Mesendoderm (in vitro differentiated cells): ENCODE measurements around the gene MSL2.
"Not testable (repeated sequence)": the region's sequence is repeated elsewhere in the genome, so short reads cannot be mapped to it uniquely, and the experiment has no call there.

Source experiments
- DNase-seq: peaks from one replicate; pipeline ENCODE4 v3.0.0; 2013
- H2AK5ac ChIP-seq: 2 replicates; pipeline ENCODE4 v1.6.1; 2013; ENCODE audit warnings: low read length, inconsistent platforms
- H2BK120ac ChIP-seq: 2 replicates; pipeline ENCODE4 v1.6.1; 2013; ENCODE audit warnings: low read depth, mild to moderate bottlenecking, low read length, moderate library complexity, mixed read lengths
- H2BK15ac ChIP-seq: replicated peaks from 2 replicates; pipeline ENCODE4 v1.6.1; 2013; ENCODE audit warnings: low read depth, mild to moderate bottlenecking, moderate library complexity
- H2BK5ac ChIP-seq: 2 replicates; pipeline ENCODE4 v1.6.1; 2013; ENCODE audit warnings: low read length, inconsistent platforms
- H3K18ac ChIP-seq: 2 replicates; pipeline ENCODE4 v1.6.1; 2013; ENCODE audit warnings: mild to moderate bottlenecking, low read length, mixed read lengths
- H3K23ac ChIP-seq: one replicate; pipeline ENCODE4 v1.6.1; 2013; ENCODE audit warnings: low read length
- H3K27ac ChIP-seq: 2 replicates; pipeline ENCODE4 v1.5.1; 2013; ENCODE audit warnings: low read depth, mild to moderate bottlenecking, inconsistent platforms, low read length, moderate library complexity
- H3K27me3 ChIP-seq: 2 replicates; pipeline ENCODE4 v1.6.1; 2013; ENCODE audit warnings: low read length, control low read depth, mild to moderate bottlenecking, inconsistent platforms; ENCODE audit not compliant: insufficient read depth, poor library complexity
- H3K36me3 ChIP-seq: 2 replicates; pipeline ENCODE4 v1.6.1; 2013; ENCODE audit warnings: low read length, inconsistent platforms; ENCODE audit not compliant: control insufficient read depth, insufficient read depth
- H3K4ac ChIP-seq: one replicate; pipeline ENCODE4 v1.6.1; 2013; ENCODE audit warnings: low read depth, mild to moderate bottlenecking, low read length, moderate library complexity
- H3K4me1 ChIP-seq: 2 replicates; pipeline ENCODE4 v1.6.1; 2013; ENCODE audit warnings: low read depth, low read length, inconsistent platforms; ENCODE audit not compliant: control insufficient read depth
- H3K4me2 ChIP-seq: 2 replicates; pipeline ENCODE4 v1.6.1; 2013; ENCODE audit warnings: low read length
- H3K4me3 ChIP-seq: 2 replicates; pipeline ENCODE4 v1.5.1; 2013; ENCODE audit warnings: mild to moderate bottlenecking, low read length
- H3K56ac ChIP-seq: one replicate; pipeline ENCODE4 v1.6.1; 2013; ENCODE audit warnings: low read length
- H3K79me1 ChIP-seq: 2 replicates; pipeline ENCODE4 v1.6.1; 2013; ENCODE audit warnings: low read length, inconsistent platforms
- H3K79me2 ChIP-seq: 2 replicates; pipeline ENCODE4 v1.6.1; 2013; ENCODE audit warnings: mild to moderate bottlenecking, low read length; ENCODE audit not compliant: control insufficient read depth, insufficient read depth
- H3K9ac ChIP-seq: 2 replicates; pipeline ENCODE4 v1.6.1; 2013; ENCODE audit warnings: low read length, inconsistent platforms
- H4K5ac ChIP-seq: one replicate; pipeline ENCODE4 v1.6.1; 2013; ENCODE audit warnings: low read length
- H4K8ac ChIP-seq: one replicate; pipeline ENCODE4 v1.6.1; 2013; ENCODE audit warnings: low read depth, mild to moderate bottlenecking, control low read depth, low read length, moderate library complexity
- WGBS: extraction: QIAGEN DNeasy Blood & Tissue Kit; methylation state at CpG from one replicate; pipeline ENCODE4 v1.1.7; 2013; ENCODE audit warnings: low lambda C conversion rate, missing lambda C conversion rate; ENCODE audit not compliant: insufficient coverage; ENCODE audit errors: extremely low coverage; 5-methylcytosine and 5-hydroxymethylcytosine counted together

Gene MSL2

GRCh38 chr3:136149667-136150066, 46.5 kb downstream of the MSL2 start:
- no peak overlapping the region for H4K5ac ChIP-seq
- no peak overlapping the region for H2BK5ac ChIP-seq
- H3K4me1 ChIP-seq = no peaks in the 10 kb centered on the region
- H3K56ac ChIP-seq = no peak overlapping the region
- H3K79me2 ChIP-seq = peaks cover 19% of the 10 kb centered on the region
- H3K18ac ChIP-seq = no peak overlapping the region
- H2BK120ac ChIP-seq = no peak overlapping the region
- no peak overlapping the region for H3K9ac ChIP-seq
- no peak overlapping the region for H3K4me3 ChIP-seq
- no peak for DNase-seq
- H2BK15ac ChIP-seq = no peak overlapping the region
- peaks cover 16% of the 10 kb centered on the region for H3K79me1 ChIP-seq
- no peak overlapping the region for H4K8ac ChIP-seq
- H3K23ac ChIP-seq = no peak overlapping the region
- H2AK5ac ChIP-seq = no peak overlapping the region
- H3K36me3 ChIP-seq = peaks cover 6% of the 10 kb centered on the region
- H3K4me2 ChIP-seq = no peak overlapping the region
- no peak overlapping the region for H3K4ac ChIP-seq
- H3K27ac ChIP-seq = no peak overlapping the region
- WGBS = no CpG with 5 or more reads among the region's 3 CpGs
- no peaks in the 10 kb centered on the region for H3K27me3 ChIP-seq

- Histone ChIP-seq H2BK120ac (no peak overlapping the region), H2AK5ac (no peak overlapping the region), H3K79me2 (peaks cover 8% of the 10 kb centered on the region), H3K4me1 (peaks cover 2% of the 10 kb centered on the region), H3K56ac (no peak overlapping the region), H3K9ac (no peak overlapping the region), H3K4me3 (no peak overlapping the region), H3K36me3 (peaks cover 3% of the 10 kb centered on the region), H3K27ac (no peak overlapping the region), H3K4me2 (no peak overlapping the region), H4K5ac (no peak overlapping the region), H2BK15ac (no peak overlapping the region), H3K27me3 (no peaks in the 10 kb centered on the region), H3K23ac (no peak overlapping the region), H3K18ac (no peak overlapping the region), H3K4ac (no peak overlapping the region), H4K8ac (no peak overlapping the region), H3K79me1 (peaks cover 10% of the 10 kb centered on the region), H2BK5ac (no peak overlapping the region)
- WGBS = no CpG with 5 or more reads among the region's 6 CpGs
- DNase-seq = no peak
These were observed 49.0 kb downstream of the MSL2 start for GRCh38 chr3:136146981-136147729.

- H3K36me3 ChIP-seq, H3K23ac ChIP-seq, H2BK120ac ChIP-seq, H3K56ac ChIP-seq, H3K4me2 ChIP-seq, H3K27me3 ChIP-seq, H4K5ac ChIP-seq, H3K79me1 ChIP-seq, H3K9ac ChIP-seq, H3K79me2 ChIP-seq, H3K4me1 ChIP-seq, H4K8ac ChIP-seq, H3K4me3 ChIP-seq, H3K18ac ChIP-seq, H2BK5ac ChIP-seq, H3K4ac ChIP-seq, H2AK5ac ChIP-seq, H3K27ac ChIP-seq, DNase-seq, H2BK15ac ChIP-seq: not testable (repeated sequence)
- no CpG with 5 or more reads among the region's 4 CpGs for WGBS
These were observed 51.7 kb downstream of the MSL2 start for GRCh38 chr3:136144397-136144796.

- WGBS = no CpG with 5 or more reads among the region's 3 CpGs
- DNase-seq = peak; percentile 98
- peaks cover 5% of the 10 kb centered on the region for H3K27me3 ChIP-seq
These were observed 53.5 kb downstream of the MSL2 start for GRCh38 chr3:136142592-136142991.

GRCh38 chr3:136141891-136142290, 54.2 kb downstream of the MSL2 start:
- Histone ChIP-seq H3K27ac (no peak overlapping the region), H3K23ac (no peak overlapping the region)
- no CpG with 5 or more reads among the region's 4 CpGs for WGBS

More at GRCh38 chr3:136142592-136142991, 53.5 kb downstream of the MSL2 start:
- H3K9ac ChIP-seq = no peak overlapping the region
- H3K18ac ChIP-seq = no peak overlapping the region
- no peak overlapping the region for H2BK120ac ChIP-seq
- no peaks in the 10 kb centered on the region for H3K79me2 ChIP-seq
- no peak overlapping the region for H4K8ac ChIP-seq
- no peak overlapping the region for H3K4me3 ChIP-seq
- no peaks in the 10 kb centered on the region for H3K79me1 ChIP-seq
- no peak overlapping the region for H3K4me2 ChIP-seq
- H3K4ac ChIP-seq = no peak overlapping the region
- peaks cover 5% of the 10 kb centered on the region for H3K4me1 ChIP-seq
- H2BK15ac ChIP-seq = no peak overlapping the region
- no peaks in the 10 kb centered on the region for H3K36me3 ChIP-seq
- H3K23ac ChIP-seq = no peak overlapping the region
- H2BK5ac ChIP-seq = no peak overlapping the region
- no peak overlapping the region for H2AK5ac ChIP-seq
- no peak overlapping the region for H4K5ac ChIP-seq
- H3K56ac ChIP-seq = no peak overlapping the region
- H3K27ac ChIP-seq = no peak overlapping the region

GRCh38 chr3:136141291-136141785, 54.8 kb downstream of the MSL2 start:
- no peak overlapping the region for H4K8ac ChIP-seq
- H3K9ac ChIP-seq = no peak overlapping the region
- H3K27me3 ChIP-seq = peaks cover 5% of the 10 kb centered on the region
- no peak overlapping the region for H2AK5ac ChIP-seq
- no peak for DNase-seq
- no peak overlapping the region for H3K18ac ChIP-seq
- H3K27ac ChIP-seq = no peak overlapping the region
- H2BK120ac ChIP-seq = no peak overlapping the region
- no peak overlapping the region for H3K23ac ChIP-seq
- no peak overlapping the region for H2BK15ac ChIP-seq
- H2BK5ac ChIP-seq = no peak overlapping the region
- H3K4me2 ChIP-seq = no peak overlapping the region
- H3K4me1 ChIP-seq = peaks cover 5% of the 10 kb centered on the region
- no peak overlapping the region for H3K4ac ChIP-seq
- H3K79me2 ChIP-seq = no peaks in the 10 kb centered on the region
- H3K4me3 ChIP-seq = no peak overlapping the region
- no peaks in the 10 kb centered on the region for H3K79me1 ChIP-seq
- H3K56ac ChIP-seq = no peak overlapping the region
- H4K5ac ChIP-seq = no peak overlapping the region
- no peaks in the 10 kb centered on the region for H3K36me3 ChIP-seq

More at GRCh38 chr3:136141891-136142290, 54.2 kb downstream of the MSL2 start:
- no peaks in the 10 kb centered on the region for H3K79me1 ChIP-seq
- H3K4me1 ChIP-seq = peaks cover 5% of the 10 kb centered on the region
- H3K4me3 ChIP-seq = no peak overlapping the region
- DNase-seq = no peak
- H2AK5ac ChIP-seq = no peak overlapping the region
- H3K27me3 ChIP-seq = peaks cover 5% of the 10 kb centered on the region
- H2BK15ac ChIP-seq = no peak overlapping the region
- no peak overlapping the region for H4K5ac ChIP-seq
- H3K4ac ChIP-seq = no peak overlapping the region
- no peak overlapping the region for H3K4me2 ChIP-seq
- H3K18ac ChIP-seq = no peak overlapping the region
- H4K8ac ChIP-seq = no peak overlapping the region
- H2BK120ac ChIP-seq = peak overlapping the region; percentile 62
- no peaks in the 10 kb centered on the region for H3K79me2 ChIP-seq
- no peak overlapping the region for H3K9ac ChIP-seq
- H3K56ac ChIP-seq = no peak overlapping the region
- no peak overlapping the region for H2BK5ac ChIP-seq
- no peaks in the 10 kb centered on the region for H3K36me3 ChIP-seq
